Measurements from ENCODE around the gene CFAP77. TPM values are rescaled to one million over a fixed set of nuclear protein-coding genes. Genes with fewer than 3 reads are reported as not detected.

Gene CFAP77
- total and polyA plus RNA-seq, 10 of the 15 experiments (the other 5 are each of a cell fraction or from before 2014, with no cell fraction given): 0.33 TPM; not detected in 9

GRCh38 chr9:132589148-132590036 is 179.4 kb downstream of the CFAP77 start:
- Histone ChIP-seq H3K4me3 (no peak overlapping the region), H2AFZ (ENCODE audit: control insufficient read depth, low read depth, low read length) (no peak overlapping the region), H3K27ac (ENCODE audit: control insufficient read depth, insufficient read depth) (no peak overlapping the region), H3K79me2 (ENCODE audit: control insufficient read depth, insufficient read depth, low read length) (no peaks in the 10 kb centered on the region), H3K4me1 (ENCODE audit: control insufficient read depth, insufficient read depth, low read length) (no peaks in the 10 kb centered on the region), H3K9ac (ENCODE audit: control insufficient read depth, insufficient read depth, low read length) (no peak overlapping the region), H3K27me3 (replicated peaks in 1 of 2; ENCODE audit: control insufficient read depth in 2 of 2, insufficient read depth in 2 of 2, low read length in 1 of 2) (peaks cover 18 to 22% of the 10 kb centered on the region in 2 experiments), H3K4me2 (ENCODE audit: control insufficient read depth, insufficient read depth) (no peak overlapping the region), H3K9me3 (replicated peaks; ENCODE audit: control insufficient read depth, insufficient read depth, low read length) (no peaks in the 10 kb centered on the region), H4K20me1 (ENCODE audit: control insufficient read depth, insufficient read depth) (peaks cover 5% of the 10 kb centered on the region), H3K36me3 (ENCODE audit: control insufficient read depth in 2 of 2, insufficient read depth in 2 of 2, low read length in 1 of 2) (peaks cover 0 to 1% of the 10 kb centered on the region in 2 experiments; a peak in 2 of 4 replicates)
- intact Hi-C loops (cut with micrococcal nuclease; ENCODE audit: unreplicated experiment): no loop called here
- ATAC-seq: no peak
- BruUV-seq (replicated peaks): no TSS peak
- ChIA-PET SMC1A (ENCODE audit: uncharacterized antibody, unreplicated experiment) (no interaction called here), POLR2A (no interaction called here), CTCF (no interaction called here), RAD21 (ENCODE audit: unreplicated experiment) (no interaction called here)
- FAIRE-seq: no peak
- in situ Hi-C loops (cut with MboI): no loop called here
- WGBS (ENCODE audit: insufficient coverage, insufficient replicate concordance, low lambda C conversion rate, missing lambda C conversion rate): 24% methylated on average over 43 of the region's 83 CpGs
- DNase-seq (ENCODE audit: low read depth, low spot score): no peak
- TF ChIP-seq LARP7 (IDR thresholded peaks at IDR 0.05): no peak
- TF ChIP-seq EGR1 (IDR thresholded peaks at IDR 0.05; ENCODE audit: borderline replicate concordance in 1 of 2, low read depth in 2 of 2, low read length in 2 of 2): 0 out of 3 replicates have a peak, but pooled peaks of 1 of the 2 experiments have one; percentile 23

DNA sequence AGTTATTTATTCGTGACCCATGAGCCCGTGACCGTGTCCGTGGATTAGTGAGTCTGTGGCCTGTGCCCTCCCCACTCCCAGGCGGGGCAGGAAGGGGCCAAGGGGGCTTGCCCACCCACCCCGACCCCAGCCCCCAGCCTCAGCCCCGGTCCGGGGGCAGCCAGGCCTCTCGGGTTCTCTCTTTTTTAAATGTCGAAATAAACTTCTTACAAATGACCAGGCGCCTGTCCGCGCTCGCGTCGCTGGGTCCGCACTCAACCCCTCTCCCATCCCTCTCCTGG is 180.0 kb downstream of the CFAP77 start:
- H3K36me3 ChIP-seq (ENCODE audit: control insufficient read depth in 2 of 2, insufficient read depth in 2 of 2, low read length in 1 of 2): peaks cover 0 to 1% of the 10 kb centered on the region in 2 experiments; a peak in 2 of 4 replicates
- POLR2A ChIA-PET: no interaction called here
- 55% methylated on average over 12 of the region's 17 CpGs for WGBS (ENCODE audit: insufficient coverage, insufficient replicate concordance, low lambda C conversion rate, missing lambda C conversion rate)
- no peak for DNase-seq (ENCODE audit: low read depth, low spot score)
- RAD21 ChIA-PET (ENCODE audit: unreplicated experiment): no interaction called here
- no peak for ATAC-seq
- CTCF ChIA-PET: no interaction called here
- FAIRE-seq: no peak
- H3K4me1 ChIP-seq (ENCODE audit: control insufficient read depth, insufficient read depth, low read length): no peaks in the 10 kb centered on the region
- in situ Hi-C loops (cut with MboI) (no loop called here), intact Hi-C loops (cut with micrococcal nuclease; ENCODE audit: unreplicated experiment) (no loop called here)
- H3K79me2 ChIP-seq (ENCODE audit: control insufficient read depth, insufficient read depth, low read length): no peaks in the 10 kb centered on the region
- no peak overlapping the region for H2AFZ ChIP-seq (ENCODE audit: control insufficient read depth, low read depth, low read length)
- no peak overlapping the region for H3K27ac ChIP-seq (ENCODE audit: control insufficient read depth, insufficient read depth)
- H3K4me3 ChIP-seq: no peak overlapping the region
- peaks cover 5% of the 10 kb centered on the region for H4K20me1 ChIP-seq (ENCODE audit: control insufficient read depth, insufficient read depth)
- SMC1A ChIA-PET (ENCODE audit: uncharacterized antibody, unreplicated experiment): no interaction called here
- H3K9ac ChIP-seq (ENCODE audit: control insufficient read depth, insufficient read depth, low read length): no peak overlapping the region
- H3K9me3 ChIP-seq (replicated peaks; ENCODE audit: control insufficient read depth, insufficient read depth, low read length): no peaks in the 10 kb centered on the region
- H3K4me2 ChIP-seq (ENCODE audit: control insufficient read depth, insufficient read depth): no peak overlapping the region
- BruUV-seq (replicated peaks): no TSS peak
- peaks cover 14 to 22% of the 10 kb centered on the region in 2 experiments for H3K27me3 ChIP-seq (replicated peaks in 1 of 2; ENCODE audit: control insufficient read depth in 2 of 2, insufficient read depth in 2 of 2, low read length in 1 of 2)
- TF ChIP-seq YY1 (IDR thresholded peaks at IDR 0.05; ENCODE audit: low read depth, low read length): no peak
- TF ChIP-seq SP1 (IDR thresholded peaks at IDR 0.05; ENCODE audit: low read depth, low read length): no peak
- no peak for TF ChIP-seq CHD4 (IDR thresholded peaks at IDR 0.05)
- TF ChIP-seq ATF3 (IDR thresholded peaks at IDR 0.05; ENCODE audit: borderline replicate concordance, extremely low read depth, low read depth, low read length): no peak
- TF ChIP-seq JUNB (IDR thresholded peaks at IDR 0.05): no peak
- no peak for TF ChIP-seq EGR1 (IDR thresholded peaks at IDR 0.05; ENCODE audit: borderline replicate concordance in 1 of 2, low read depth in 2 of 2, low read length in 2 of 2)
- no peak for TF ChIP-seq ZNF24 (IDR thresholded peaks at IDR 0.05)
- no peak for TF ChIP-seq BCL11A (IDR thresholded peaks at IDR 0.05; ENCODE audit: low read depth, low read length)
- no peak for TF ChIP-seq IRF4 (IDR thresholded peaks at IDR 0.05; ENCODE audit: low read depth, low read length)
- no peak for TF ChIP-seq BACH1 (IDR thresholded peaks at IDR 0.05; ENCODE audit: borderline replicate concordance)
- TF ChIP-seq TCF12 (IDR thresholded peaks at IDR 0.05; ENCODE audit: low read depth, low read length): no peak
- TF ChIP-seq JUND (IDR thresholded peaks at IDR 0.05; ENCODE audit: low read depth, low read length): no peak
- no peak for TF ChIP-seq TAF1 (IDR thresholded peaks at IDR 0.05; ENCODE audit: borderline replicate concordance, low read depth, low read length)
- no peak for TF ChIP-seq NFYA (IDR thresholded peaks at IDR 0.05; ENCODE audit: borderline replicate concordance, low read depth, low read length)
- TF ChIP-seq, protein P1, sequence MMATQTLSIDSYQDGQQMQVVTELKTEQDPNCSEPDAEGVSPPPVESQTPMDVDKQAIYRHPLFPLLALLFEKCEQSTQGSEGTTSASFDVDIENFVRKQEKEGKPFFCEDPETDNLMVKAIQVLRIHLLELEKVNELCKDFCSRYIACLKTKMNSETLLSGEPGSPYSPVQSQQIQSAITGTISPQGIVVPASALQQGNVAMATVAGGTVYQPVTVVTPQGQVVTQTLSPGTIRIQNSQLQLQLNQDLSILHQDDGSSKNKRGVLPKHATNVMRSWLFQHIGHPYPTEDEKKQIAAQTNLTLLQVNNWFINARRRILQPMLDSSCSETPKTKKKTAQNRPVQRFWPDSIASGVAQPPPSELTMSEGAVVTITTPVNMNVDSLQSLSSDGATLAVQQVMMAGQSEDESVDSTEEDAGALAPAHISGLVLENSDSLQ (IDR thresholded peaks at IDR 0.05): no peak
- TF ChIP-seq, protein P2, sequence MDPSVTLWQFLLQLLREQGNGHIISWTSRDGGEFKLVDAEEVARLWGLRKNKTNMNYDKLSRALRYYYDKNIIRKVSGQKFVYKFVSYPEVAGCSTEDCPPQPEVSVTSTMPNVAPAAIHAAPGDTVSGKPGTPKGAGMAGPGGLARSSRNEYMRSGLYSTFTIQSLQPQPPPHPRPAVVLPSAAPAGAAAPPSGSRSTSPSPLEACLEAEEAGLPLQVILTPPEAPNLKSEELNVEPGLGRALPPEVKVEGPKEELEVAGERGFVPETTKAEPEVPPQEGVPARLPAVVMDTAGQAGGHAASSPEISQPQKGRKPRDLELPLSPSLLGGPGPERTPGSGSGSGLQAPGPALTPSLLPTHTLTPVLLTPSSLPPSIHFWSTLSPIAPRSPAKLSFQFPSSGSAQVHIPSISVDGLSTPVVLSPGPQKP (IDR thresholded peaks at IDR 0.05; ENCODE audit: low read depth, low read length): no peak
